ENCODE measurements around the gene CLCN2. TPM values are rescaled to one million over a fixed set of nuclear protein-coding genes. Genes with fewer than 3 reads are reported as not detected.

CLCN2 gene
- total RNA-seq, 1 experiment from 2014 or later, result 21.6 TPM

- RAD21 ChIA-PET (ENCODE audit: low non-redundant PET in 1 of 2, low total read pairs in 2 of 2, uncharacterized antibody in 2 of 2, unreplicated experiment in 2 of 2), result interaction anchor here (0.5 to 2.2 kb wide), 13 partner anchors 9 to 189 kb away, joined by 3 to 19 read pairs (median 5); partner anchors contain the start of genes EPHB3 (in 1 of the 2) and POLR2H (in 1 of the 2)
- Histone ChIP-seq H3K27ac (ENCODE audit: low read depth, low read length) (peak overlapping the region; percentile 4; the same call in 1 of the 2 replicates), H3K79me2 (ENCODE audit: insufficient read depth, low read length) (peaks cover 5% of the 10 kb centered on the region), H4K20me1 (ENCODE audit: insufficient read depth) (peaks cover 5% of the 10 kb centered on the region; the same call in 1 of the 2 replicates), H3K4me3 (replicated peaks in 1 of 2; ENCODE audit: low read depth in 1 of 2, low read length in 2 of 2) (no peak overlapping the region), H3K4me1 (ENCODE audit: control insufficient read depth in 1 of 2, insufficient read depth in 2 of 2, low read length in 2 of 2) (peaks cover 5 to 23% of the 10 kb centered on the region in 2 experiments; a peak in 3 of 4 replicates), H2AFZ (ENCODE audit: low read depth, low read length, poor library complexity, severe bottlenecking) (no peak overlapping the region), H3K9me2 (ENCODE audit: insufficient read depth) (no peaks in the 10 kb centered on the region), H3K27me3 (ENCODE audit: insufficient read depth, low read length) (no peaks in the 10 kb centered on the region), H3K36me3 (ENCODE audit: control insufficient read depth in 1 of 2, insufficient read depth in 2 of 2, low read length in 2 of 2) (peaks cover 18 to 27% of the 10 kb centered on the region in 2 experiments; a peak in 3 of 4 replicates), H3K9ac (ENCODE audit: low read length) (no peak overlapping the region), H3K9me3 (ENCODE audit: control insufficient read depth in 1 of 2, insufficient read depth in 1 of 2, low read depth in 1 of 2, low read length in 2 of 2) (no peaks in the 10 kb centered on the region), H3K4me2 (ENCODE audit: low read length) (peak overlapping the region; percentile 20; the same call in 1 of the 2 replicates)
- DNase-seq (ENCODE audit: low read depth, low spot score) (peak; percentile 73), ATAC-seq (peak; percentile 93)
- POLR2A ChIA-PET, result interaction anchor here (0.6 to 1.6 kb wide), 8 partner anchors 9 to 189 kb away, joined by 3 to 13 read pairs (median 4); no protein-coding TSS in a partner anchor
- TF ChIP-seq YY1 (IDR thresholded peaks at IDR 0.05; ENCODE audit: extremely low read depth, insufficient replicate concordance, low read depth, low read length) (peak; percentile 27), ZFX (IDR thresholded peaks at IDR 0.05) (no peak), POLR2AphosphoS5 (IDR thresholded peaks at IDR 0.05; ENCODE audit: low read depth, low read length) (peak; percentile 41), MAX (IDR thresholded peaks at IDR 0.05) (no peak), ZBTB33 (IDR thresholded peaks at IDR 0.05; ENCODE audit: extremely low read depth, insufficient replicate concordance, low read length) (no peak), ATF3 (IDR thresholded peaks at IDR 0.05) (no peak), CTCF (IDR thresholded peaks at IDR 0.05 in 2 of 3, conservative IDR thresholded peaks at IDR 0.05 in 1 of 3; ENCODE audit: borderline replicate concordance in 1 of 3, insufficient read depth in 1 of 3, low read depth in 2 of 3, low read length in 2 of 3) (peak in 2 of 3 experiments; percentile 95 to 98; a peak in 4 of 6 replicates), JUND (IDR thresholded peaks at IDR 0.05) (no peak), REST (IDR thresholded peaks at IDR 0.05; ENCODE audit: low read depth) (no peak), EGR1 (IDR thresholded peaks at IDR 0.05; ENCODE audit: low read depth) (no peak), POLR2A (IDR thresholded peaks at IDR 0.05; ENCODE audit: borderline replicate concordance, extremely low read depth, insufficient read depth, insufficient read length) (no peak), EZH2 (IDR thresholded peaks at IDR 0.05) (no peak), SP1 (IDR thresholded peaks at IDR 0.05; ENCODE audit: low read depth) (no peak), CEBPB (IDR thresholded peaks at IDR 0.05; ENCODE audit: low read depth) (no peak), FOSL1 (IDR thresholded peaks at IDR 0.05; ENCODE audit: low read depth) (no peak)
- CTCF ChIA-PET, result interaction anchor here (0.6 to 6.1 kb wide), 27 partner anchors 9 to 476 kb away, joined by 3 to 152 read pairs (median 5); partner anchors contain the start of gene CHRD
- BruUV-seq (replicated peaks), result no TSS peak
- intact Hi-C loops (cut with micrococcal nuclease), result loop anchor here (1.0 to 10.0 kb wide), 5 partner anchors 47 to 403 kb away; no protein-coding TSS in a partner anchor
Measured at GRCh38 chr3:184371570-184372018, 10.2 kb upstream of the CLCN2 start.
